ENCODE results near the gene SLC12A3.

The SLC12A3 gene

GRCh38 chr16:56945847-56946527 is 81.0 kb downstream of the SLC12A3 start:
- no peak for TF ChIP-seq CTCF (IDR thresholded peaks at IDR 0.05; ENCODE audit: insufficient read depth, missing control alignments)
- no peak for DNase-seq (ENCODE audit: insufficient read length, low spot score)
- FAIRE-seq = no peak

GRCh38 chr16:56946767-56947603 is 82.0 kb downstream of the SLC12A3 start:
- TF ChIP-seq CTCF (IDR thresholded peaks at IDR 0.05; ENCODE audit: insufficient read depth, missing control alignments) = no peak
- DNase-seq (ENCODE audit: insufficient read length, low spot score) (no peak), FAIRE-seq (no peak)

- FAIRE-seq = no peak
- TF ChIP-seq CTCF (IDR thresholded peaks at IDR 0.05; ENCODE audit: insufficient read depth, missing control alignments) = no peak
- DNase-seq (ENCODE audit: insufficient read length, low spot score) = no peak
Measured at GRCh38 chr16:56947604-56947995, 82.6 kb downstream of the SLC12A3 start.

- FAIRE-seq (no peak), DNase-seq (ENCODE audit: insufficient read length, low spot score) (no peak)
Measured at GRCh38 chr16:56948234-56948633, 83.2 kb downstream of the SLC12A3 start.

DNA sequence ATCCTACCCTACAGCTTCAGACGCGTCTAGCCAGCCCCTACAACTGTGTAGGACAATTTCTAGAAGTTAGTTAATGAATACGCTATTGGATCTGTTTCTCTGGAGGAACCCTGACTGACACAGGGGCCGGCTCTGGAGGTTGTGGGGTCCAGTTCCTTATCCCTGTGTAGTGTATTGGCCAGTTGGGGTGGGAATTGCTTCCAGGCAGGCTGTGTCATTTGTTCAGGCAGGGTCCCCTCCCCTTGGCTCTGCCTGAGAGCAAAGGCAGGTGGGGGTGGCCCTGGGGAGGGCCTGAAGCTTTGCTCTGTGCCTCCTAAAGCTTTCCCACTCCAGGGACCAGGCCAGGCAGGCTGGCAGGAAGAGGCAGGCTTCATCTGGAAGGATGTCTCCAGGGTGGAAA is 85.0 kb downstream of the SLC12A3 start:
- no peak for TF ChIP-seq CTCF (IDR thresholded peaks at IDR 0.05; ENCODE audit: insufficient read depth, missing control alignments)
- FAIRE-seq = no peak
- DNase-seq (ENCODE audit: insufficient read length, low spot score) = no peak

More at GRCh38 chr16:56948234-56948633, 83.2 kb downstream of the SLC12A3 start:
- TF ChIP-seq CTCF (IDR thresholded peaks at IDR 0.05; ENCODE audit: insufficient read depth, missing control alignments) = no peak

- FAIRE-seq (no peak), DNase-seq (ENCODE audit: insufficient read length, low spot score) (no peak)
- no peak for TF ChIP-seq CTCF (IDR thresholded peaks at IDR 0.05; ENCODE audit: insufficient read depth, missing control alignments)
Measured at GRCh38 chr16:56950455-56950854, 85.4 kb downstream of the SLC12A3 start.

All from D721Med (cell line).